Activated naive CD4-positive, alpha-beta T cell treated with anti-CD3 and anti-CD28 coated beads, Interleukin-2, amount 10 ng/mL, durations not matched to agents 7 days and 5 days (primary cell): ENCODE data around the gene TM2D1.
A peak's percentile ranks its signal among the peaks of the same experiment; 100 is the strongest.
"Not testable (repeated sequence)": the region's sequence is repeated elsewhere in the genome, so short reads cannot be mapped to it uniquely, and the experiment has no call there.

Experiments used
- CTCF ChIA-PET: fragments of 350-600 bp; sonication (Branson Sonifier 250); formaldehyde crosslinking; loops from one replicate; lab custom pipeline; 2021; ENCODE audit warnings: antibody characterized with exemption; lab: Charles Lee
- DNase-seq: peaks from one replicate; pipeline ENCODE4 v3.0.0-alpha.2; 2020
- H3K27ac Mint-ChIP-seq: one replicate; pipeline ENCODE4 v1.8.0; 2021; ENCODE audit warnings: mild to moderate bottlenecking, moderate library complexity, mixed read lengths
- H3K27me3 Mint-ChIP-seq: one replicate; pipeline ENCODE4 v1.8.0; 2021; ENCODE audit warnings: mild to moderate bottlenecking, mixed read lengths
- H3K36me3 Mint-ChIP-seq: one replicate; pipeline ENCODE4 v1.8.0; 2021; ENCODE audit warnings: mixed read lengths
- H3K4me1 Mint-ChIP-seq: one replicate; pipeline ENCODE4 v1.8.0; 2021; ENCODE audit warnings: mixed read lengths
- H3K4me3 Mint-ChIP-seq: one replicate; pipeline ENCODE4 v1.8.0; 2021; ENCODE audit warnings: mild to moderate bottlenecking, moderate library complexity, mixed read lengths
- H3K9me3 Mint-ChIP-seq: one replicate; pipeline ENCODE4 v1.8.0; 2021; ENCODE audit warnings: mixed read lengths

The TM2D1 gene

GRCh38 chr1:61741711-61742619, 17.0 kb upstream of the TM2D1 start, which contains the start of gene PATJ:
Gene PATJ, plus strand, starts transcription at chr1:61742480. Its CDS starts 20,413 bp downstream, at chr1:61762893.
- no peaks in the 10 kb centered on the region for H3K27me3 Mint-ChIP-seq
- peak within 1 kb of the TSS; percentile 71 for H3K27ac Mint-ChIP-seq
- H3K4me1 Mint-ChIP-seq, result peaks cover 30% of the 10 kb centered on the region
- CTCF ChIA-PET, result interaction anchor here (0.7 kb wide), 1 partner anchor 19 kb away, joined by 4 read pairs; no protein-coding TSS in a partner anchor
- DNase-seq, result peak; percentile 73
- H3K9me3 Mint-ChIP-seq, result no peaks in the 10 kb centered on the region
- peak within 1 kb of the TSS; percentile 84 for H3K4me3 Mint-ChIP-seq
- H3K36me3 Mint-ChIP-seq, result no peaks in the 10 kb centered on the region

GRCh38 chr1:61740751-61741700, 16.1 kb upstream of the TM2D1 start:
- peak overlapping the region; percentile 84 for H3K4me3 Mint-ChIP-seq
- H3K27ac Mint-ChIP-seq, result peak overlapping the region; percentile 71
- H3K36me3 Mint-ChIP-seq, result no peaks in the 10 kb centered on the region
- H3K27me3 Mint-ChIP-seq, result no peaks in the 10 kb centered on the region
- CTCF ChIA-PET, result interaction anchor here (0.7 kb wide), 1 partner anchor 18 kb away, joined by 4 read pairs; no protein-coding TSS in a partner anchor
- peaks cover 29% of the 10 kb centered on the region for H3K4me1 Mint-ChIP-seq
- no peaks in the 10 kb centered on the region for H3K9me3 Mint-ChIP-seq
- DNase-seq, result no peak

GRCh38 chr1:61732726-61733125, 7.8 kb upstream of the TM2D1 start:
- Mint-ChIP-seq H3K27me3 (peaks cover 9% of the 10 kb centered on the region), H3K4me3 (no peak overlapping the region), H3K36me3 (no peaks in the 10 kb centered on the region), H3K9me3 (no peaks in the 10 kb centered on the region), H3K4me1 (peaks cover 6% of the 10 kb centered on the region), H3K27ac (no peak overlapping the region)
- CTCF ChIA-PET, result no interaction called here
- DNase-seq, result no peak

GRCh38 chr1:61730679-61731078, 5.7 kb upstream of the TM2D1 start:
- H3K9me3 Mint-ChIP-seq, CTCF ChIA-PET, H3K36me3 Mint-ChIP-seq, H3K4me1 Mint-ChIP-seq, DNase-seq, H3K27me3 Mint-ChIP-seq, H3K27ac Mint-ChIP-seq, H3K4me3 Mint-ChIP-seq: not testable (repeated sequence)

GRCh38 chr1:61727544-61727943, 2.6 kb upstream of the TM2D1 start:
- CTCF ChIA-PET, result no interaction called here
- Mint-ChIP-seq H3K27me3 (peaks cover 9% of the 10 kb centered on the region), H3K36me3 (peaks cover 1% of the 10 kb centered on the region), H3K9me3 (no peaks in the 10 kb centered on the region), H3K4me3 (no peak overlapping the region), H3K27ac (no peak overlapping the region), H3K4me1 (peaks cover 21% of the 10 kb centered on the region)
- DNase-seq, result no peak

- no peak for DNase-seq
- H3K27ac Mint-ChIP-seq, result peak overlapping the region; percentile 92
- H3K9me3 Mint-ChIP-seq, result no peaks in the 10 kb centered on the region
Observed at GRCh38 chr1:61724506-61724812, 482 bp downstream of the TM2D1 start.

GRCh38 chr1:61718996-61719663, 5.8 kb downstream of the TM2D1 start:
- Mint-ChIP-seq H3K4me1 (peaks cover 24% of the 10 kb centered on the region), H3K36me3 (peaks cover 19% of the 10 kb centered on the region)
- DNase-seq, H3K27ac Mint-ChIP-seq, H3K27me3 Mint-ChIP-seq, H3K9me3 Mint-ChIP-seq, H3K4me3 Mint-ChIP-seq: not testable (repeated sequence)
- CTCF ChIA-PET, result interaction anchor here (0.6 kb wide), 1 partner anchor 365 kb away, joined by 3 read pairs; no protein-coding TSS in a partner anchor

More at GRCh38 chr1:61724506-61724812, 482 bp downstream of the TM2D1 start:
- Mint-ChIP-seq H3K4me1 (peaks cover 24% of the 10 kb centered on the region), H3K4me3 (peak overlapping the region; percentile 90), H3K27me3 (peaks cover 4% of the 10 kb centered on the region), H3K36me3 (peaks cover 7% of the 10 kb centered on the region)
- CTCF ChIA-PET, result no interaction called here

GRCh38 chr1:61711969-61712368, 13.0 kb downstream of the TM2D1 start:
- peaks cover 29% of the 10 kb centered on the region for H3K36me3 Mint-ChIP-seq
- H3K4me1 Mint-ChIP-seq, result peaks cover 4% of the 10 kb centered on the region
- H3K27ac Mint-ChIP-seq, result no peak overlapping the region
- H3K4me3 Mint-ChIP-seq, result no peak overlapping the region
- CTCF ChIA-PET, result no interaction called here
- DNase-seq, result no peak
- no peaks in the 10 kb centered on the region for H3K27me3 Mint-ChIP-seq
- H3K9me3 Mint-ChIP-seq, result no peaks in the 10 kb centered on the region

- H3K4me3 Mint-ChIP-seq, H3K4me1 Mint-ChIP-seq, H3K9me3 Mint-ChIP-seq, H3K27ac Mint-ChIP-seq, CTCF ChIA-PET, DNase-seq, H3K27me3 Mint-ChIP-seq: not testable (repeated sequence)
- H3K36me3 Mint-ChIP-seq, result peaks cover 32% of the 10 kb centered on the region
Observed at GRCh38 chr1:61711257-61711656, 13.7 kb downstream of the TM2D1 start.

GRCh38 chr1:61709908-61710289, 15.0 kb downstream of the TM2D1 start:
- CTCF ChIA-PET, result no interaction called here
- Mint-ChIP-seq H3K4me3 (no peak overlapping the region), H3K27ac (no peak overlapping the region), H3K36me3 (peaks cover 35% of the 10 kb centered on the region), H3K9me3 (no peaks in the 10 kb centered on the region), H3K27me3 (no peaks in the 10 kb centered on the region), H3K4me1 (peaks cover 3% of the 10 kb centered on the region)
- DNase-seq, result no peak

GRCh38 chr1:61708953-61709907, 15.7 kb downstream of the TM2D1 start:
- H3K27ac Mint-ChIP-seq, result no peak overlapping the region
- no peaks in the 10 kb centered on the region for H3K27me3 Mint-ChIP-seq
- no peaks in the 10 kb centered on the region for H3K9me3 Mint-ChIP-seq
- DNase-seq, result no peak
- no peak overlapping the region for H3K4me3 Mint-ChIP-seq
- H3K4me1 Mint-ChIP-seq, result no peaks in the 10 kb centered on the region
- peaks cover 36% of the 10 kb centered on the region for H3K36me3 Mint-ChIP-seq
- CTCF ChIA-PET, result no interaction called here

GRCh38 chr1:61699911-61700851, 24.8 kb downstream of the TM2D1 start:
- H3K27ac Mint-ChIP-seq, result no peak overlapping the region
- peaks cover 48% of the 10 kb centered on the region for H3K36me3 Mint-ChIP-seq

More at GRCh38 chr1:61699911-61700851, 24.8 kb downstream of the TM2D1 start:
- H3K9me3 Mint-ChIP-seq, result no peaks in the 10 kb centered on the region
- DNase-seq, result no peak
- CTCF ChIA-PET, result interaction anchor here (0.6 kb wide), 1 partner anchor 153 kb away, joined by 4 read pairs; no protein-coding TSS in a partner anchor
- no peak overlapping the region for H3K4me3 Mint-ChIP-seq
- H3K4me1 Mint-ChIP-seq, result no peaks in the 10 kb centered on the region
- H3K27me3 Mint-ChIP-seq, result no peaks in the 10 kb centered on the region
